BLaER1 (cell line): ENCODE measurements around the gene CATSPERE.
A peak's percentile ranks its signal among the peaks of the same experiment; 100 is the strongest.
"Not testable (repeated sequence)": the region's sequence is repeated elsewhere in the genome, so short reads cannot be mapped to it uniquely, and the experiment has no call there.

Experiments
- H3K27ac ChIP-seq: shearing (Covaris generic); formaldehyde crosslinking; 2 replicates; pipeline ENCODE4 v1.8.1; 2022
- H3K27me3 ChIP-seq: shearing (Covaris generic); formaldehyde crosslinking; 2 replicates; pipeline ENCODE4 v1.8.1; 2022
- H3K36me3 ChIP-seq: shearing (Covaris generic); formaldehyde crosslinking; 2 replicates; pipeline ENCODE4 v1.8.1; 2022
- H3K4me1 ChIP-seq: shearing (Covaris generic); formaldehyde crosslinking; 2 replicates; pipeline ENCODE4 v1.8.1; 2022
- H3K4me2 ChIP-seq: shearing (Covaris generic); formaldehyde crosslinking; 2 replicates; pipeline ENCODE4 v1.8.1; 2022
- H3K4me3 ChIP-seq: shearing (Covaris generic); formaldehyde crosslinking; 2 replicates; pipeline ENCODE4 v1.8.1; 2022
- H3K9ac ChIP-seq: shearing (Covaris generic); formaldehyde crosslinking; 2 replicates; pipeline ENCODE4 v1.8.1; 2022
- H3K9me3 ChIP-seq: shearing (Covaris generic); formaldehyde crosslinking; 2 replicates; pipeline ENCODE4 v1.8.1; 2022
- H4K20me1 ChIP-seq: shearing (Covaris generic); formaldehyde crosslinking; 2 replicates; pipeline ENCODE4 v1.8.1; 2022
- Cebpa-rat ChIP-seq: shearing (Covaris generic); IDR thresholded peaks from 2 replicates; pipeline ENCODE4 v1.8.1; 2022

Gene CATSPERE

GRCh38 chr1:244573768-244574167, 112.7 kb downstream of the CATSPERE start:
- Histone ChIP-seq H3K27ac (no peak overlapping the region), H3K9me3 (peaks cover 76% of the 10 kb centered on the region), H3K4me1 (no peaks in the 10 kb centered on the region), H3K27me3 (no peaks in the 10 kb centered on the region), H3K4me3 (no peak overlapping the region), H3K36me3 (peaks cover 8% of the 10 kb centered on the region; the same call in 1 of the 2 replicates), H4K20me1 (no peaks in the 10 kb centered on the region), H3K4me2 (no peak overlapping the region), H3K9ac (no peak overlapping the region)
- TF ChIP-seq Cebpa-rat: no peak

- Histone ChIP-seq H3K27me3 (no peaks in the 10 kb centered on the region), H3K9ac (no peak overlapping the region), H3K4me2 (no peak overlapping the region), H3K9me3 (peaks cover 72% of the 10 kb centered on the region), H3K4me3 (no peak overlapping the region; the same call in 1 of the 2 replicates), H3K27ac (no peak overlapping the region), H4K20me1 (no peaks in the 10 kb centered on the region), H3K36me3 (peaks cover 8% of the 10 kb centered on the region; the same call in 1 of the 2 replicates), H3K4me1 (no peaks in the 10 kb centered on the region)
- TF ChIP-seq Cebpa-rat: no peak
Measured at GRCh38 chr1:244576259-244576892, 115.3 kb downstream of the CATSPERE start.

DNA sequence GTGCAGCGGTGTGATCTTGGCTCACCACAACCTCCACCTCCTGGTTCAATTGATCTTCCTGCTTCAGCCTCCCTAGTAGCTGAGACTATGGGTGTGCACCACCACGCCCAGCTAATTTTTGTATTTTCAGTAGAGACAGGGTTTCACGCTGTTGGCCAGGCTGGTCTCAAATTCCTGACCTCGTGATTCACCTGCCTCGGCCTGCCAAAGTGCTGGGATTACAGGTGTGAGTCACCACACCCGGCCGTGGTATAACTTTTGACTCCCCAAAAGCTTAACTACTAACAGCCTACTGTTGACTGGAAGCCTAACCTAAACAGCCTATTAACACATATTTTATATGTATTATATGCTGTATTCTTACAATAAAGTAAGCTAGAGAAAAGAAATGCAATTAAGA, 117.1 kb downstream of the CATSPERE start:
- H3K4me2 ChIP-seq, H3K27ac ChIP-seq, H3K4me1 ChIP-seq, H3K36me3 ChIP-seq, H3K4me3 ChIP-seq, H3K9ac ChIP-seq, H3K27me3 ChIP-seq, H4K20me1 ChIP-seq: not testable (repeated sequence)
- peaks cover 56% of the 10 kb centered on the region for H3K9me3 ChIP-seq

DNA sequence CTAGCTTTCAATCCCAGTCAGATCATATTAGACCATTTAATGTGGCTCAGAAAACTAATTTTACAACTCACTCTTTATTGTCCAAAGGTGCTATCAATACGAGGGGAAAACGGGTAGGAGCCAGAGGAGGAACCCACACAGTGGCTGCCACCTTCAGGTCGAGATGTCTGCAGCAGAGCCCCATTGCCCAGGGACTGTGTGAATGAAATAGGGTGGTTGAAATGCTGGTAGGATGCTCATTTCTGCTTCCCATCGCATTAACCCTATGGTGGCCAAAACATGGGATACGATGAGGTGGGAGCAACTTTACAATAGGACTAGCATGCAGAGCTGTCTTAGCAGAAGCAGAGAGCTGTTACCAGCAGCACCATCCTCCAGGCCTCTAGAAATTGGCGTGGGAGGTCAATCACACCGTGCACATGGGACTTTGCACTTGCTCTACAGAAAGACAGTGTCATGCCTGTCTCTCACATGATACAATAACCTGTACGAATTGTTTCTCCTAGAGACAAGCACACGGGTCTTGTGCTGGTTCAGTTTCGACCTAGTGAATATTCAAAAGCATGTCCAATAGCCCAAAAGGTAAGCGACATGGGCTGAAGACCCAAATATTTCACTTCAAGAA, 122.4 kb downstream of the CATSPERE start:
- no peak for TF ChIP-seq Cebpa-rat
- Histone ChIP-seq H4K20me1 (no peaks in the 10 kb centered on the region), H3K27ac (no peak overlapping the region), H3K27me3 (no peaks in the 10 kb centered on the region), H3K9ac (no peak overlapping the region), H3K4me3 (no peak overlapping the region), H3K36me3 (no peaks in the 10 kb centered on the region), H3K4me2 (no peak overlapping the region), H3K9me3 (peaks cover 4% of the 10 kb centered on the region), H3K4me1 (peaks cover 15% of the 10 kb centered on the region)

- Histone ChIP-seq H3K36me3 (no peaks in the 10 kb centered on the region), H3K27me3 (no peaks in the 10 kb centered on the region), H3K4me1 (peaks cover 15% of the 10 kb centered on the region), H3K27ac (no peak overlapping the region), H3K4me3 (no peak overlapping the region), H3K9ac (no peak overlapping the region), H4K20me1 (no peaks in the 10 kb centered on the region), H3K9me3 (peaks cover 6% of the 10 kb centered on the region), H3K4me2 (0 out of 2 replicates have a peak overlapping the region, but pooled peaks have one; percentile 40)
- no peak for TF ChIP-seq Cebpa-rat
Measured at GRCh38 chr1:244585867-244586266, 124.8 kb downstream of the CATSPERE start.

DNA sequence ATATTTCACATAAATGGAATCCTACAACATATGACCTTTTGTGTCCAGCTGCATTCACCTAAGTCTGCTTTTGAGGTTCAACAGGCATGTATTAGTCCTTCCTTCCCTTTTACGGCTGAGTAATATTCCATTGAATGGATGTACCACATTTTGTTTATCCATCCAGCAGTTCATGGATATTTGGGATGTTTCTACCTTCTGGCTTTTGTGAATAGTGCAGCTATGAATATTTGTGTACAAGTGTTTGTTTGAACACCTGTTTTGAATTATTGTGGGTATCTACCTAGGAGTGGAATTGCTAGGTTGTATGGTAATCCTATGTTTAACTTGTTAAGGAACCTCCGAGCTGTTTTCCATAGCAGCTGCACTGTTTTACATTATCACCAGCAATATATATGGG, 129.6 kb downstream of the CATSPERE start:
- H4K20me1 ChIP-seq: no peaks in the 10 kb centered on the region
- H3K4me1 ChIP-seq: peaks cover 2% of the 10 kb centered on the region
- no peak overlapping the region for H3K9ac ChIP-seq
- no peak overlapping the region for H3K4me3 ChIP-seq
- H3K27me3 ChIP-seq: no peaks in the 10 kb centered on the region
- no peak for TF ChIP-seq Cebpa-rat
- H3K4me2 ChIP-seq: no peak overlapping the region
- no peak overlapping the region for H3K27ac ChIP-seq
- H3K36me3 ChIP-seq: no peaks in the 10 kb centered on the region
- peaks cover 9% of the 10 kb centered on the region for H3K9me3 ChIP-seq

DNA sequence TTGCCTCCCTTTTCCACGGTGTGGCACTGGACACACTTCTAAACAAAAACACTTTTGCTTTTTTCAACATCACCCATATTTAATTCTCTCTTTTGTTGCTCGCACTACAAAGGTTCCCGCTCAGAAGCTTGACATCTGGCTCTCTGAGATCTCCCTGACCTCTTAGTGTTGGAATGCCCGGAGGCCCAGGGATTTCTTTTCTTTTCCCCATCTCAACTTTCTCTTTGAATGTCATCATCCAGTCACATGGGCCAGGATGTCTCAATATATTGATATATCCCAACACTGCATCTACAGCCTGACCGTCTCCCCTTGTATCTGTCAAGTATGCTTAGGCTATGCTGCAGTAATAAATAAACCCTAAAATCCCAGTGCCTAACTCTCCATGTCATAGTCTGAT, 137.5 kb downstream of the CATSPERE start:
- Histone ChIP-seq H3K4me2 (no peak overlapping the region), H3K27me3 (no peaks in the 10 kb centered on the region), H3K27ac (no peak overlapping the region), H3K9me3 (no peaks in the 10 kb centered on the region), H3K4me1 (peaks cover 7% of the 10 kb centered on the region; the same call in 1 of the 2 replicates), H3K36me3 (no peaks in the 10 kb centered on the region), H4K20me1 (no peaks in the 10 kb centered on the region), H3K4me3 (no peak overlapping the region), H3K9ac (no peak overlapping the region)
- no peak for TF ChIP-seq Cebpa-rat

GRCh38 chr1:244599937-244600350, 138.9 kb downstream of the CATSPERE start:
- Histone ChIP-seq H3K9me3 (no peaks in the 10 kb centered on the region), H3K4me3 (no peak overlapping the region), H3K4me1 (peaks cover 7% of the 10 kb centered on the region; the same call in 1 of the 2 replicates), H4K20me1 (no peaks in the 10 kb centered on the region), H3K27me3 (no peaks in the 10 kb centered on the region), H3K4me2 (no peak overlapping the region), H3K36me3 (no peaks in the 10 kb centered on the region), H3K9ac (no peak overlapping the region), H3K27ac (no peak overlapping the region)
- TF ChIP-seq Cebpa-rat: no peak

- H3K27ac ChIP-seq: no peak overlapping the region
- H3K9me3 ChIP-seq: no peaks in the 10 kb centered on the region
- no peak overlapping the region for H3K4me2 ChIP-seq
- no peaks in the 10 kb centered on the region for H3K27me3 ChIP-seq
- no peaks in the 10 kb centered on the region for H3K36me3 ChIP-seq
- peaks cover 7% of the 10 kb centered on the region; the same call in 1 of the 2 replicates for H3K4me1 ChIP-seq
- no peak for TF ChIP-seq Cebpa-rat
- H4K20me1 ChIP-seq: no peaks in the 10 kb centered on the region
- H3K9ac ChIP-seq: no peak overlapping the region
- H3K4me3 ChIP-seq: no peak overlapping the region
Measured at GRCh38 chr1:244601336-244601735, 140.3 kb downstream of the CATSPERE start.

DNA sequence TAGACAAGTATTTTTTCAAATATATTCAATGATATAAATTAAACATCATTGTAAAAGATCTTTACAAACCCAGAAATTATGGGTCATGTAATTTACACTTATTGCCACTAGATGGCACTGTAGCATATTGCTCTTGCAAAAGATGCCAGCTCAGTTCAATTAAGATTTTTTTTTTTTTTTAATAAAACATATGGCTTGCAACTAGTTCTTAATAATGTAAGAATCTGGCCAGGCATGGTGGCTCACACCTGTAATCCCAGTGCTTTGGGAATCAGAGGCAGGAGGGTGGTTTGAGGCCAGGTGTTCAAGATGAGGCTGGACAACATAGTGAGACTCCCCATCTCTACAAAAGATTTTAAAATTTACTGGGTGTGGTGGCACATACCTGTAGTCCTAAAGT, 142.4 kb downstream of the CATSPERE start:
- Histone ChIP-seq H3K27ac (no peak overlapping the region), H3K36me3 (no peaks in the 10 kb centered on the region), H3K4me3 (no peak overlapping the region), H3K9me3 (no peaks in the 10 kb centered on the region), H3K9ac (no peak overlapping the region), H4K20me1 (no peaks in the 10 kb centered on the region), H3K4me1 (peaks cover 7% of the 10 kb centered on the region; the same call in 1 of the 2 replicates), H3K4me2 (no peak overlapping the region), H3K27me3 (no peaks in the 10 kb centered on the region)
- TF ChIP-seq Cebpa-rat: no peak
